CD4-positive, alpha-beta T cell treated with Interleukin-15 for 4 hours (primary cell): ENCODE measurements around the gene MRPL42.
A peak's percentile ranks its signal among the peaks of the same experiment; 100 is the strongest.

Experiments used
- DNase-seq: peaks from one replicate; pipeline ENCODE4 v3.0.0-alpha.2; 2020; ENCODE audit warnings: low spot score

The MRPL42 gene

GRCh38 chr12:93500201-93500600, 32.9 kb downstream of the MRPL42 start:
- DNase-seq: no peak

GRCh38 chr12:93500667-93501066, 33.4 kb downstream of the MRPL42 start:
- DNase-seq: no peak

GRCh38 chr12:93502802-93503623, 35.7 kb downstream of the MRPL42 start:
- DNase-seq: peak; percentile 76

- DNase-seq: no peak
Observed at GRCh38 chr12:93507165-93507564, 39.9 kb downstream of the MRPL42 start.

GRCh38 chr12:93509506-93509905, 42.2 kb downstream of the MRPL42 start:
- DNase-seq: no peak

GRCh38 chr12:93514853-93515252, 47.5 kb downstream of the MRPL42 start:
- no peak for DNase-seq

- no peak for DNase-seq
Observed at GRCh38 chr12:93518725-93519124, 51.4 kb downstream of the MRPL42 start.

- DNase-seq: no peak
Observed at GRCh38 chr12:93519859-93520258, 52.5 kb downstream of the MRPL42 start.

GRCh38 chr12:93520454-93520853, 53.1 kb downstream of the MRPL42 start:
- DNase-seq: no peak

GRCh38 chr12:93521225-93522080, 54.1 kb downstream of the MRPL42 start:
- no peak for DNase-seq

GRCh38 chr12:93524386-93525133, 57.2 kb downstream of the MRPL42 start:
- DNase-seq: no peak

GRCh38 chr12:93526786-93527428, 59.6 kb downstream of the MRPL42 start:
- no peak for DNase-seq

GRCh38 chr12:93530358-93530757, 63.0 kb downstream of the MRPL42 start:
- DNase-seq: no peak

GRCh38 chr12:93533310-93533709, 66.0 kb downstream of the MRPL42 start:
- no peak for DNase-seq

GRCh38 chr12:93536111-93536765, 68.9 kb downstream of the MRPL42 start:
- no peak for DNase-seq

GRCh38 chr12:93536766-93537488, 69.6 kb downstream of the MRPL42 start:
- DNase-seq: no peak

GRCh38 chr12:93537769-93538168, 70.5 kb downstream of the MRPL42 start:
- DNase-seq: no peak

GRCh38 chr12:93539821-93540220, 72.5 kb downstream of the MRPL42 start:
- no peak for DNase-seq

- DNase-seq: no peak
Observed at GRCh38 chr12:93540466-93540865, 73.2 kb downstream of the MRPL42 start.

- no peak for DNase-seq
Observed at GRCh38 chr12:93541578-93542225, 74.4 kb downstream of the MRPL42 start.
